ENCODE measurements around the gene CCDC97. TPM values are rescaled to one million over a fixed set of nuclear protein-coding genes. Genes with fewer than 3 reads are reported as not detected.
A peak's percentile ranks its signal among the peaks of the same experiment; 100 is the strongest.

Gene CCDC97
- total RNA-seq, 1 experiment from 2014 or later, result 31.4 TPM

DNA sequence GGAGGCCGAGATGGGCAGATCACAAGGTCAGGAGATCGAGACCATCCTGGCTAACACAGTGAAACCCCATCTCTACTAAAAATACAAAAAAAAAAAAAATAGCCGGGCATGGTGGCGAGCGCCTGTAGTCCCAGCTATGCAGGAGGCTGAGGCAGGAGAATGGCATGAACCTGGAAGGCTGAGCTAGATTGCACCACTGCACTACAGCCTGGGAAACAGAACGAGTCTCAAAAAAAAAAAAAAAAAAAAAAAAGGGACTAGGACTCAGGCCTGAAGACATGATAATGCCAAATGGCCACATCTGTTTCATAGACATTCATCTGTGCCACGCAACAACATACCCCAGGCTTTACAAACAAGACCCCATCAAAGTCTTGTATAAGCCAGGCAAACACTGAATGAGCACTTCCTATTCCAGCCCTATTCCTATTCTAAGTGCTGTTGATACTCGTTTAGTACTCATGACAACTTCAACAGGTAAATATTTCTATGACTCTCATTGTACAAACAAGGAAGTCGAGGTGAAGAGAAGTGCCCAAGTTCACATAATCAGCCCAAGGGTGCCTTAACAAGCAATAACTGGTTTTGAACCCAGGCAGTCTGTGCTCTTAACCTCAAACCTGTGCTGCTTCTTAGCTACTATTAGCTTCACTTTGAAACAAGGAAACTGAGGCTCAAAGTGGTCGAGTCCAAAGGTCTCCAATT, 52.3 kb downstream of the CCDC97 start:
- CTCF ChIA-PET, result interaction anchor here (0.6 to 4.4 kb wide), 3 partner anchors 9 to 251 kb away, joined by 3 to 103 read pairs (median 4); partner anchors contain the start of gene TGFB1
- Mint-ChIP-seq H3K4me3 (peak overlapping the region; percentile 90; the same call in 1 of the 2 replicates), H3K27me3 (ENCODE audit: low read depth) (no peaks in the 10 kb centered on the region), H3K36me3 (no peaks in the 10 kb centered on the region), H3K4me1 (peaks cover 6% of the 10 kb centered on the region; the same call in 1 of the 2 replicates), H3K27ac (no peak overlapping the region), H3K9me3 (no peaks in the 10 kb centered on the region)
- ATAC-seq (no peak), DNase-seq (ENCODE audit: low spot score) (no peak)
- TF ChIP-seq, protein P1, sequence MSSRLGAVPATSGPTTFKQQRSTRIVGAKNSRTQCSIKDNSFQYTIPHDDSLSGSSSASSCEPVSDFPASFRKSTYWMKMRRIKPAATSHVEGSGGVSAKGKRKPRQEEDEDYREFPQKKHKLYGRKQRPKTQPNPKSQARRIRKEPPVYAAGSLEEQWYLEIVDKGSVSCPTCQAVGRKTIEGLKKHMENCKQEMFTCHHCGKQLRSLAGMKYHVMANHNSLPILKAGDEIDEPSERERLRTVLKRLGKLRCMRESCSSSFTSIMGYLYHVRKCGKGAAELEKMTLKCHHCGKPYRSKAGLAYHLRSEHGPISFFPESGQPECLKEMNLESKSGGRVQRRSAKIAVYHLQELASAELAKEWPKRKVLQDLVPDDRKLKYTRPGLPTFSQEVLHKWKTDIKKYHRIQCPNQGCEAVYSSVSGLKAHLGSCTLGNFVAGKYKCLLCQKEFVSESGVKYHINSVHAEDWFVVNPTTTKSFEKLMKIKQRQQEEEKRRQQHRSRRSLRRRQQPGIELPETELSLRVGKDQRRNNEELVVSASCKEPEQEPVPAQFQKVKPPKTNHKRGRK (CRISPR knock-in tag; IDR thresholded peaks at IDR 0.05; ENCODE audit: borderline replicate concordance), result no peak
- TF ChIP-seq SP1 (CRISPR knock-in tag; conservative IDR thresholded peaks at IDR 0.05) (no peak), CREM (CRISPR knock-in tag; IDR thresholded peaks at IDR 0.05) (no peak), ZNF396 (CRISPR knock-in tag; IDR thresholded peaks at IDR 0.05; ENCODE audit: borderline replicate concordance) (no peak), RORB (CRISPR knock-in tag; IDR thresholded peaks at IDR 0.05) (no peak), TEAD4 (CRISPR knock-in tag; IDR thresholded peaks at IDR 0.05) (no peak), TEAD1 (CRISPR knock-in tag; IDR thresholded peaks at IDR 0.05) (no peak), ZBTB21 (CRISPR knock-in tag; IDR thresholded peaks at IDR 0.05; ENCODE audit: borderline replicate concordance) (no peak), OVOL2 (CRISPR knock-in tag; IDR thresholded peaks at IDR 0.05; ENCODE audit: borderline replicate concordance) (no peak)
- TF ChIP-seq, protein P2, sequence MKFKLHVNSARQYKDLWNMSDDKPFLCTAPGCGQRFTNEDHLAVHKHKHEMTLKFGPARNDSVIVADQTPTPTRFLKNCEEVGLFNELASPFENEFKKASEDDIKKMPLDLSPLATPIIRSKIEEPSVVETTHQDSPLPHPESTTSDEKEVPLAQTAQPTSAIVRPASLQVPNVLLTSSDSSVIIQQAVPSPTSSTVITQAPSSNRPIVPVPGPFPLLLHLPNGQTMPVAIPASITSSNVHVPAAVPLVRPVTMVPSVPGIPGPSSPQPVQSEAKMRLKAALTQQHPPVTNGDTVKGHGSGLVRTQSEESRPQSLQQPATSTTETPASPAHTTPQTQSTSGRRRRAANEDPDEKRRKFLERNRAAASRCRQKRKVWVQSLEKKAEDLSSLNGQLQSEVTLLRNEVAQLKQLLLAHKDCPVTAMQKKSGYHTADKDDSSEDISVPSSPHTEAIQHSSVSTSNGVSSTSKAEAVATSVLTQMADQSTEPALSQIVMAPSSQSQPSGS (CRISPR knock-in tag; IDR thresholded peaks at IDR 0.05; ENCODE audit: borderline replicate concordance, low read depth), result no peak
- TF ChIP-seq, protein P3, sequence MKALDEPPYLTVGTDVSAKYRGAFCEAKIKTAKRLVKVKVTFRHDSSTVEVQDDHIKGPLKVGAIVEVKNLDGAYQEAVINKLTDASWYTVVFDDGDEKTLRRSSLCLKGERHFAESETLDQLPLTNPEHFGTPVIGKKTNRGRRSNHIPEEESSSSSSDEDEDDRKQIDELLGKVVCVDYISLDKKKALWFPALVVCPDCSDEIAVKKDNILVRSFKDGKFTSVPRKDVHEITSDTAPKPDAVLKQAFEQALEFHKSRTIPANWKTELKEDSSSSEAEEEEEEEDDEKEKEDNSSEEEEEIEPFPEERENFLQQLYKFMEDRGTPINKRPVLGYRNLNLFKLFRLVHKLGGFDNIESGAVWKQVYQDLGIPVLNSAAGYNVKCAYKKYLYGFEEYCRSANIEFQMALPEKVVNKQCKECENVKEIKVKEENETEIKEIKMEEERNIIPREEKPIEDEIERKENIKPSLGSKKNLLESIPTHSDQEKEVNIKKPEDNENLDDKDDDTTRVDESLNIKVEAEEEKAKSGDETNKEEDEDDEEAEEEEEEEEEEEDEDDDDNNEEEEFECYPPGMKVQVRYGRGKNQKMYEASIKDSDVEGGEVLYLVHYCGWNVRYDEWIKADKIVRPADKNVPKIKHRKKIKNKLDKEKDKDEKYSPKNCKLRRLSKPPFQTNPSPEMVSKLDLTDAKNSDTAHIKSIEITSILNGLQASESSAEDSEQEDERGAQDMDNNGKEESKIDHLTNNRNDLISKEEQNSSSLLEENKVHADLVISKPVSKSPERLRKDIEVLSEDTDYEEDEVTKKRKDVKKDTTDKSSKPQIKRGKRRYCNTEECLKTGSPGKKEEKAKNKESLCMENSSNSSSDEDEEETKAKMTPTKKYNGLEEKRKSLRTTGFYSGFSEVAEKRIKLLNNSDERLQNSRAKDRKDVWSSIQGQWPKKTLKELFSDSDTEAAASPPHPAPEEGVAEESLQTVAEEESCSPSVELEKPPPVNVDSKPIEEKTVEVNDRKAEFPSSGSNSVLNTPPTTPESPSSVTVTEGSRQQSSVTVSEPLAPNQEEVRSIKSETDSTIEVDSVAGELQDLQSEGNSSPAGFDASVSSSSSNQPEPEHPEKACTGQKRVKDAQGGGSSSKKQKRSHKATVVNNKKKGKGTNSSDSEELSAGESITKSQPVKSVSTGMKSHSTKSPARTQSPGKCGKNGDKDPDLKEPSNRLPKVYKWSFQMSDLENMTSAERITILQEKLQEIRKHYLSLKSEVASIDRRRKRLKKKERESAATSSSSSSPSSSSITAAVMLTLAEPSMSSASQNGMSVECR (CRISPR knock-in tag; IDR thresholded peaks at IDR 0.05; ENCODE audit: borderline replicate concordance), result no peak
- TF ChIP-seq, protein P4, sequence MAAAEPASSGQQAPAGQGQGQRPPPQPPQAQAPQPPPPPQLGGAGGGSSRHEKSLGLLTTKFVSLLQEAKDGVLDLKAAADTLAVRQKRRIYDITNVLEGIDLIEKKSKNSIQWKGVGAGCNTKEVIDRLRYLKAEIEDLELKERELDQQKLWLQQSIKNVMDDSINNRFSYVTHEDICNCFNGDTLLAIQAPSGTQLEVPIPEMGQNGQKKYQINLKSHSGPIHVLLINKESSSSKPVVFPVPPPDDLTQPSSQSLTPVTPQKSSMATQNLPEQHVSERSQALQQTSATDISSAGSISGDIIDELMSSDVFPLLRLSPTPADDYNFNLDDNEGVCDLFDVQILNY (CRISPR knock-in tag; IDR thresholded peaks at IDR 0.05), result no peak
- TF ChIP-seq, protein P5, sequence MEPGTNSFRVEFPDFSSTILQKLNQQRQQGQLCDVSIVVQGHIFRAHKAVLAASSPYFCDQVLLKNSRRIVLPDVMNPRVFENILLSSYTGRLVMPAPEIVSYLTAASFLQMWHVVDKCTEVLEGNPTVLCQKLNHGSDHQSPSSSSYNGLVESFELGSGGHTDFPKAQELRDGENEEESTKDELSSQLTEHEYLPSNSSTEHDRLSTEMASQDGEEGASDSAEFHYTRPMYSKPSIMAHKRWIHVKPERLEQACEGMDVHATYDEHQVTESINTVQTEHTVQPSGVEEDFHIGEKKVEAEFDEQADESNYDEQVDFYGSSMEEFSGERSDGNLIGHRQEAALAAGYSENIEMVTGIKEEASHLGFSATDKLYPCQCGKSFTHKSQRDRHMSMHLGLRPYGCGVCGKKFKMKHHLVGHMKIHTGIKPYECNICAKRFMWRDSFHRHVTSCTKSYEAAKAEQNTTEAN (CRISPR knock-in tag; IDR thresholded peaks at IDR 0.05), result no peak
- TF ChIP-seq, protein P6, sequence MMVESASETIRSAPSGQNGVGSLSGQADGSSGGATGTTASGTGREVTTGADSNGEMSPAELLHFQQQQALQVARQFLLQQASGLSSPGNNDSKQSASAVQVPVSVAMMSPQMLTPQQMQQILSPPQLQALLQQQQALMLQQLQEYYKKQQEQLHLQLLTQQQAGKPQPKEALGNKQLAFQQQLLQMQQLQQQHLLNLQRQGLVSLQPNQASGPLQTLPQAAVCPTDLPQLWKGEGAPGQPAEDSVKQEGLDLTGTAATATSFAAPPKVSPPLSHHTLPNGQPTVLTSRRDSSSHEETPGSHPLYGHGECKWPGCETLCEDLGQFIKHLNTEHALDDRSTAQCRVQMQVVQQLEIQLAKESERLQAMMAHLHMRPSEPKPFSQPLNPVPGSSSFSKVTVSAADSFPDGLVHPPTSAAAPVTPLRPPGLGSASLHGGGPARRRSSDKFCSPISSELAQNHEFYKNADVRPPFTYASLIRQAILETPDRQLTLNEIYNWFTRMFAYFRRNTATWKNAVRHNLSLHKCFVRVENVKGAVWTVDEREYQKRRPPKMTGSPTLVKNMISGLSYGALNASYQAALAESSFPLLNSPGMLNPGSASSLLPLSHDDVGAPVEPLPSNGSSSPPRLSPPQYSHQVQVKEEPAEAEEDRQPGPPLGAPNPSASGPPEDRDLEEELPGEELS (CRISPR knock-in tag; IDR thresholded peaks at IDR 0.05), result no peak
- TF ChIP-seq, protein P7, sequence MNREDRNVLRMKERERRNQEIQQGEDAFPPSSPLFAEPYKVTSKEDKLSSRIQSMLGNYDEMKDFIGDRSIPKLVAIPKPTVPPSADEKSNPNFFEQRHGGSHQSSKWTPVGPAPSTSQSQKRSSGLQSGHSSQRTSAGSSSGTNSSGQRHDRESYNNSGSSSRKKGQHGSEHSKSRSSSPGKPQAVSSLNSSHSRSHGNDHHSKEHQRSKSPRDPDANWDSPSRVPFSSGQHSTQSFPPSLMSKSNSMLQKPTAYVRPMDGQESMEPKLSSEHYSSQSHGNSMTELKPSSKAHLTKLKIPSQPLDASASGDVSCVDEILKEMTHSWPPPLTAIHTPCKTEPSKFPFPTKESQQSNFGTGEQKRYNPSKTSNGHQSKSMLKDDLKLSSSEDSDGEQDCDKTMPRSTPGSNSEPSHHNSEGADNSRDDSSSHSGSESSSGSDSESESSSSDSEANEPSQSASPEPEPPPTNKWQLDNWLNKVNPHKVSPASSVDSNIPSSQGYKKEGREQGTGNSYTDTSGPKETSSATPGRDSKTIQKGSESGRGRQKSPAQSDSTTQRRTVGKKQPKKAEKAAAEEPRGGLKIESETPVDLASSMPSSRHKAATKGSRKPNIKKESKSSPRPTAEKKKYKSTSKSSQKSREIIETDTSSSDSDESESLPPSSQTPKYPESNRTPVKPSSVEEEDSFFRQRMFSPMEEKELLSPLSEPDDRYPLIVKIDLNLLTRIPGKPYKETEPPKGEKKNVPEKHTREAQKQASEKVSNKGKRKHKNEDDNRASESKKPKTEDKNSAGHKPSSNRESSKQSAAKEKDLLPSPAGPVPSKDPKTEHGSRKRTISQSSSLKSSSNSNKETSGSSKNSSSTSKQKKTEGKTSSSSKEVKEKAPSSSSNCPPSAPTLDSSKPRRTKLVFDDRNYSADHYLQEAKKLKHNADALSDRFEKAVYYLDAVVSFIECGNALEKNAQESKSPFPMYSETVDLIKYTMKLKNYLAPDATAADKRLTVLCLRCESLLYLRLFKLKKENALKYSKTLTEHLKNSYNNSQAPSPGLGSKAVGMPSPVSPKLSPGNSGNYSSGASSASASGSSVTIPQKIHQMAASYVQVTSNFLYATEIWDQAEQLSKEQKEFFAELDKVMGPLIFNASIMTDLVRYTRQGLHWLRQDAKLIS (CRISPR knock-in tag; IDR thresholded peaks at IDR 0.05; ENCODE audit: borderline replicate concordance), result no peak
- POLR2A ChIA-PET, result interaction anchor here (1.7 kb wide), 1 partner anchor 52 kb away, joined by 5 read pairs; the partner anchor contains the start of gene CCDC97
